Hepatocyte (in vitro differentiated cells): ENCODE measurements around the gene CAP2.

Experiments
- EZH2 ChIP-seq: fragments of 200-600 bp; sonication (generic); IDR thresholded peaks from 2 replicates; pipeline ENCODE4 v1.6.1; 2016; ENCODE audit warnings: antibody characterized with exemption, mild to moderate bottlenecking, borderline replicate concordance
- EZH2phosphoT487 ChIP-seq: fragments of 200-600 bp; sonication (generic); IDR thresholded peaks from one replicate; pipeline ENCODE4 v1.6.1; 2018; ENCODE audit warnings: antibody characterized with exemption, mild to moderate bottlenecking, low read depth, moderate library complexity; ENCODE audit not compliant: unreplicated experiment, severe bottlenecking
- TF ChIP-seq, protein P1 (sequence below): fragments of 200-600 bp; sonication (generic); IDR thresholded peaks from 2 replicates; pipeline ENCODE4 v1.5.1; 2016; ENCODE audit warnings: antibody characterized with exemption, mild to moderate bottlenecking; ENCODE audit not compliant: poor library complexity

DNA sequence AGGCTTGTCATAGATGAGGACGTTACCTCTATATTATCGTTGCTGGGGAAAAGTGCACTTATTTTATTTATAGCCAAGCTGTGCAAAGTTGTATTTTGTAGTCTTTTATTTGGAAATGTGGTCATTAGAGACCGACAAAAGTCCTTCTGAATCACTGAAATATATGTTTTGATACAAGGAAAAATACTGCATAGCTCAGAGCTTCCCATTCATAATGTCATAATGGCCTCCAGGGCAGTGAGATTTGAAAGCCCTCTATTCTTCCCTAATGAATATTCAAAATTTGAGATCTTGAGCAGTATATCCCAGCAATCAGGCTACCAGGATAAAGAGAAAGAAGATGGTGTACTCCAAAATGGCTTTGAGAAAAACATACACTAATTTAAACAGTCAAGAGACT lies 64.6 kb downstream of the CAP2 start:
- TF ChIP-seq EZH2, result no peak
- TF ChIP-seq, protein P1, sequence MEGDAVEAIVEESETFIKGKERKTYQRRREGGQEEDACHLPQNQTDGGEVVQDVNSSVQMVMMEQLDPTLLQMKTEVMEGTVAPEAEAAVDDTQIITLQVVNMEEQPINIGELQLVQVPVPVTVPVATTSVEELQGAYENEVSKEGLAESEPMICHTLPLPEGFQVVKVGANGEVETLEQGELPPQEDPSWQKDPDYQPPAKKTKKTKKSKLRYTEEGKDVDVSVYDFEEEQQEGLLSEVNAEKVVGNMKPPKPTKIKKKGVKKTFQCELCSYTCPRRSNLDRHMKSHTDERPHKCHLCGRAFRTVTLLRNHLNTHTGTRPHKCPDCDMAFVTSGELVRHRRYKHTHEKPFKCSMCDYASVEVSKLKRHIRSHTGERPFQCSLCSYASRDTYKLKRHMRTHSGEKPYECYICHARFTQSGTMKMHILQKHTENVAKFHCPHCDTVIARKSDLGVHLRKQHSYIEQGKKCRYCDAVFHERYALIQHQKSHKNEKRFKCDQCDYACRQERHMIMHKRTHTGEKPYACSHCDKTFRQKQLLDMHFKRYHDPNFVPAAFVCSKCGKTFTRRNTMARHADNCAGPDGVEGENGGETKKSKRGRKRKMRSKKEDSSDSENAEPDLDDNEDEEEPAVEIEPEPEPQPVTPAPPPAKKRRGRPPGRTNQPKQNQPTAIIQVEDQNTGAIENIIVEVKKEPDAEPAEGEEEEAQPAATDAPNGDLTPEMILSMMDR, result no peak
- TF ChIP-seq EZH2phosphoT487, result no peak
